ENCODE data around the gene BTBD7.

BTBD7 gene

GRCh38 chr14:93301821-93302447 is 30.9 kb downstream of the BTBD7 start:
- no peak for DNase-seq

DNA sequence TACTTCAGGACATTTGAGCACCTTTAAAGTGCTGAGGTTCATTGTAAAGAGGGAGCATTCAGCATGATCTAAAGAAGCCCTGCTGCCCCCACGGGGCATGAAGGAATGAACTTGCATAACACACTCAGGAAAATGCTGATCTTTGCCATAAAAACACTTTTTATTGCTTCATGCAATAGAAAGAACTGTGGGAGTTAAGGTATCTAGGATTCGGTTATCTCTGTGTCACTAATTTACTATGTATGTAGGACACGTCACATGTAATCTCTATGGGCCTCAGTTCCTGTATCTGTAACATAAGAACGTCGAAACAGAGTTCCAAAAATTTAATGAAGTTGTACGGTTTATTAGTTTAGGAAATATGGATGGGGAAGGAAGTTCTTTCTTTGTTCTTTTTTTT is 33.0 kb downstream of the BTBD7 start:
- no peak for DNase-seq

DNA sequence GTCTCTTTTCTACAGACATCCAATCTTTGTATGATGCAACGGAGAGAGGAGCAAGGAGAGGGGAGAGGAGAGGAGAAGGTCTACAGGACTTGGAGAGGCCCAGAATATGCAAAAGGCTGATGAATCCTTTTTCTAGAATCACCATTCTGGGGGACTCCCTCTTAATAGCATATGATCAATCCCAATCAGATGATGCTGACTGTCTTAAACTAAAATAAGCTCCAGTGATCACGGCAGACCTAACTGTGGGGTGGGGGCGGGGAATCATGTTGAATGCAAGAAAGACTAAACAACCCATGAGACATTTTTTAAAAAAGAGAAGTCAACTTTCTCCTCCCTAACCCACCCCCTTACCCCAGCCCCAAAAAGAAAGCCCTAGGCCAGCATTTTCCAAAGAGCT is 33.4 kb downstream of the BTBD7 start:
- no peak for DNase-seq

- DNase-seq: no peak
Observed at GRCh38 chr14:93295541-93296220, 37.2 kb downstream of the BTBD7 start.

DNA sequence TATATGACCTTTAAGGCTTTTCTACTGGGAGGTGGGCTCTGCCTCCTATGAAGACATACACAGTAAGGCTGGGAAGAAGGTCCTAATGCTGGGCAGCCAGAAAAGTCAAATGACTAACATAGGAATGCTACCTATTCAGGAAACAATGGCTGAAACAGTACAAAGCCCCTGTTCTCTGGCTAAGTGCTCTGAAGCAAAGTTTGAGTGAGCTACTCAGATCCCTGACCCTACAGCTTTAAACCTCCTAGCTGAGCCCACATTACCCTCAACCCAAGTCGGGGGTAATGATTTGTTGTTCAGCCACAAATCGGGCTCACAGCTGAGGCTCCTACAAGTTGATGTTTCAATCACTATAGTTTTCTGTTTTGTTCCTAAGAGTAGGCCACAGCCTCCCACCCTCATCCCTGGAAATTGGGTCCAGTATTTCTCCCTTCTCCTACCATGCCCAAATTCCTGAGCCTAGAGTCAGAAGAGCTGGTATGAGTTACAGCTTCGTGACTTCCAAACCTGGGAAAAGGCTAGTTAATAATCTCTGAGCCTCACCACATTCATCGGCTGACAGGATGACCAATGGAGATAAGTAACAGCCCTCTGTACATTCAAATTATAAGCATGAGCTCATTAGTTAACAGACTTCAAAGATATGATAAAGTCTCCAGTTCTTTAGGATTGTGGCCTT is 46.5 kb downstream of the BTBD7 start:
- no peak for DNase-seq

DNA sequence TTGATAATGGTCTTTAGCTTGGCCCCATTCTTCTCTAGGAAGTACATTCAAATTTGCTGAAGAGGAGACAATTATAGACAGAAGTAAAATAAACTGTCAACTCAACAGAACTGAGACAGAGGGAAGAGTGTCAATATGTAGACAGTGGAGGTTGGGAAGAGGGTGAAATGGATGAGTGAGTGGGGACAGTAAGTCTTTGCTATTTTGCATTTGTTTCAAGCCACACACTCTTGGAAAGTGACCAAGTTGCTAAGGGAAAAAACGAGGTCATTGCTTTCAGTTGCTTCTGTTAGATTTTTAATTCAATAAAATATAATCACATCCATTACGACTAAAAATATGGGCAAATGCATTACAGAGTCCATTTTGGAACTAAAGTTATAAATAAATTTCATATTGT is 47.8 kb downstream of the BTBD7 start:
- no peak for DNase-seq

GRCh38 chr14:93281937-93282336 is 50.9 kb downstream of the BTBD7 start:
- no peak for DNase-seq

DNA sequence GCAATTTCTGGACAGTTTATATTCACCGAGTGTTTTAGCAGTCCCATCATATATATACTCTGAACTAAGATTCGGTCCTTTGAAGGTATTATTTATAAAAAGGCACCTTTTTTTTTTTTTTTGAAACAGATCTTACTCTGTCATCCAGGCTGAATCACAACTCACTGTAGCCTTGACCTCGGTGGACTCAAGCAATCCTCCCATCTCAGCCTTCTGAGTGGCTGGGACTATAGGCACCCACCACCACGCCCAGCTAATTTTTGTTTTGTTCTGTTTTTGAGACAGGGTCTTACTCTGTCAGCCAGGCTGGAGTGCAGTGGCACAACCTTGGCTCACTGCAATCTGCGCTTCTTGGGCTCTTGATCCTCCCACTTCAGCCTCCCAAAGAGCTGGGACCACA is 52.1 kb downstream of the BTBD7 start:
- no peak for DNase-seq

DNA sequence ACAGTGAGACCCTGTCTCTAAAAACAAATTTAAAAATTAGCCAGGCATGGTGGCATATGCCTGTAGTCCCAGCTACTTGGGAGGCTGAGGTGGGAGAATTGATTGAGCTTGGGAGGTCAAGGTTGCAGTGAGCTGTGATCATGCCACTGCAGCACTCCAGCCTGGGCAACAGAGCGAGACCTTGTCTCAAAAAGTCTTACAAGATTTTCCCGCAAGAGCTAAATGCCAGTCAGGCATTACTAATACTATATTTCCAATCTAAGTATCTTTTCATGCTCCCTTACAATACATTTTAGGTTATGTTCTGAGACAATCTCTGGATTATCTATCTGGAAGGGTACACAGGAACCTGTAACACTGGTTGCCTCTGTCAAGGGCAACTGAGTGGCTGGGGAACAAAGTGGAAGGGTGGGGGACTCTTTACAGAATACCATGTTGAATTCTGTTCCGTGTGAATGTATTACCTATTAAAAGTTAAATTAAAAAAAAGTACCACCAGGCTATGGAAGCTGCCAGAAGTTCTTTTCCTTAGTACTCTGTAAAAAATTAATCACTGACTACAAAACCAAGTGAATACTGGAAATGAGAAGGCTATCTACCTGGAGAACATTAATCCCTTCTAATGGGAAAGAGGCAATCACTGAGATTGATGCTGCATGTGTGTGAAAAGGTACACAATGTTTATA is 56.7 kb downstream of the BTBD7 start:
- DNase-seq: no peak

GRCh38 chr14:93274055-93274806 is 58.6 kb downstream of the BTBD7 start:
- no peak for DNase-seq

DNA sequence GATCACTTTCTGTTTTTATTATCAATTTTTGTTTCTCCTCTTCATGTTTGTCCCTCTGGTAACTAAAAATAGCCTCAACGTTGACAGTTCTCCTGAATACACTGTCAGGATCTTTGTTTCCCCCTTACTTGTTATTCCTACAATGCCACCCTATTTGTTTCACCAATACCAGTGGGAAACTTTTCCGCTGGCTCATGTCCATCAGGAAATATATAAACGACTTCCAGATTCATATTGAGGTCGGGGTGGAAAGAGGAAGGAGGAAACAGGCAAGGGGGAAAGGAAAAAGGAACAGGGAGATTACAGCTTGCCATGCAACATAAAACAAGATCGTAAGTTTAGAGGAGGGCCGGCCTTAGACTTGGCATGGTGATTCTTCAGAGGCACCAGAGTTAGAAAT is 61.7 kb downstream of the BTBD7 start:
- no peak for DNase-seq

DNA sequence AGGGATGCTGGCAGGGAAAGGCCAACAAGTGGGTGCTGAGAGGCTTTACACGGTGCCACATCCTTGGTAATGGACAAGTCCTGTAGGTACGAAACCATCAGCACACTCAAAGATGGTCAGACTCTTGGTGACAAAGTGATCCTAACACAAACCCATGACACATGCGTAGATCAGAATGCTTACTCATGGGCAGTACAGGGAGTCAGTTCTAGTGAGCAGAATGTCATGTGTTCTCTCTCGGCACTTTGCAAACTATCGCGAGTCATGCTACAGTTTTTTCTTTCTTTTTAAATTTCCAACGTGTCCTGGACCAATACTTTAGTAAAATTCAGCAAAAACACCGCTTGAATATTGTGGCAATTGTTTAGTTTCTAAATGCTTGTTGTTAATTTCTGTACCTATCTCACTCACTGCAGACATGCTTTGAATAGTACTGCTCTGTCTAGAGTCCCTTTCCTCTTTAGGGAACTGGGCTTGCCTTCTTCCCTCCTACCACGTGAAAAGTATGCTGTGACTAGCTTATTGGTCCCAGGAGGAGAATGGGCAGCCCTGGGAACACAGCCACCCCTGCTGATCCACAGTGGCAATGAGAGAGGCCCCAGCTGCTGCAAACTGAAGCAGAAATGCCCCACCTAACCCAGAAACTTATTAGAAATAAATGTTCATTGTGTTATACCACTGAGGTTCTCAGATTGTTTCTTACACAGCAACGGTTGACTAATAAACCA is 63.3 kb downstream of the BTBD7 start:
- no peak for DNase-seq

GRCh38 chr14:93268406-93268805 is 64.4 kb downstream of the BTBD7 start:
- DNase-seq: no peak

DNA sequence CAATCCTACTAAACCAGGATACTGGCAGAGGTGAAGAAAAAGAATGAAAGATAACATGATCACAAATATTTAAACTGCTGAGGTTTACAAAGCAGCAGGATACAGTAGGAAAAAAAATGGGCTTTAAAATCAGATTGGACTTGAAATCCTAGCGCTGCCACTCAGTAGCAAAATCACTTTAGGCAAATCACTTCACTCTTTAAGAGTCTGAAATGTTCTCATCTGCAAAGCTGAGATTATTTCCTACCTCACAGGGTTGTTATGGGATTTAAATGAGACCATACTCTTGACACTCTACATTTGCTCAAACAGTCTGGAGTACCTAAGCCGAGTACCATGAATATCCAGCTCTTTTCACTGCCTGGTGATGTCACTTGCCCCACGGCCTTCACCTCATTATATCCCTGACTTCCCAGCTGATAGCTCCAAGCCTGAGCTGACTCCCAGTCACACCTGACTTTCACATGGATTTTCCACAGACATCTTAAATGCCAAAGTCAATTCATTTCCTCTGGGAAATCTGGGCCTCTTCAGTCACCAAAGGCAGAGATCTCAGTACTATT is 65.6 kb downstream of the BTBD7 start:
- DNase-seq: no peak

DNA sequence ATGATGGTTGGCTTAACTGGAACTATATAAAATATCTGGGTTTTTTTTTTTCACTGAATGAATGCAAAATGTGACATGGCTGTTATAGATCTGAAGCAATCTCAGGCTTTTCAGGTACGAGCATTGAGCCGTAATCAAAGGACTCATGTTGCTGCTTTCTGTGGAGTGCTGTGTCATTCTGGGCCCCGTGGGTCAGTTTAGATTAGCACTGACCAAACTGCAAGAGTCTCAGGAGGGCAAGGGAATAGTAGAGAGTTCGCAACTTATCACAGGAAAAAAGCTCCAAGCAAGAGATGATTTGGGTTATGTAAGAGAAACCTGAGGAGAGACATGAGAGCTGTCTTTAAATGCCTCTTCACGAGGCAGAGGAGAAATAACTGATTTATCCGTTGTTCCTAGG is 66.7 kb downstream of the BTBD7 start:
- no peak for DNase-seq

- DNase-seq: no peak
Observed at GRCh38 chr14:93263416-93263815, 69.4 kb downstream of the BTBD7 start.

- DNase-seq: no peak
Observed at GRCh38 chr14:93262446-93262845, 70.4 kb downstream of the BTBD7 start.

DNA sequence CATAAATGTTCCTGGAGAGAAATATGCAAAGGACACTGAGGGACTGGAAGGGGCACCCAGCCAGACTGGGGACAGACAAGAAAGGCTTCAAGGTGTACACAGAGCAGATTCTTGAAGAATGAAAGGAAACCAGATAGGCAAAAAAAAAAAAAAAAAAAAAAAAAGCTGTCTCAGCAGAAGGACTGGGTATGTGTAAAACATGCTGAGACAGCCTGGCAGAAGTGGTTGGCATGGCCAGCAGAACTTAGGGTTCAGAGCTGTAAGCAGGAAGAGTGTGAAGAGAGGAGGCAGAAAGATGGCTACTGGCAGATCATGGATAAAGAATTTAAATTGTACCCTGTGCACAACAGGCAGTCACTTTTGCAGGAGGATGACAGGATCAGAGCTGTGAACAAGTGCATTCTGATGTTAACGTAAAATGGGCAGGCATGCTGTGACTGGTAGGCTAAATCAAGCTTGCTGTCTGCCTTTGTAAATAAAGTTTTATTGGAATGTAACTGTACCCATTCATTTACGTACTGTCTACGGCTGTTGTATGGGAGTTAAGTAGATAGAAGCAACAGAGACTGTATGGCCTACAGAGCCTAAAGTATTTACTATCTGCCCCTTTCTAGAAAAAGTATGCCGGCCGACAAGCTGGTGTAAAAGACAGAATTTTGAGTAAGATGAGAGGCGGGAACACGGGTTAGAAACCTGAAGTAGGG is 83.6 kb downstream of the BTBD7 start:
- DNase-seq: no peak

- no peak for DNase-seq
Observed at GRCh38 chr14:93246534-93246933, 86.3 kb downstream of the BTBD7 start.

GRCh38 chr14:93245764-93246420 is 86.9 kb downstream of the BTBD7 start:
- DNase-seq: no peak

DNA sequence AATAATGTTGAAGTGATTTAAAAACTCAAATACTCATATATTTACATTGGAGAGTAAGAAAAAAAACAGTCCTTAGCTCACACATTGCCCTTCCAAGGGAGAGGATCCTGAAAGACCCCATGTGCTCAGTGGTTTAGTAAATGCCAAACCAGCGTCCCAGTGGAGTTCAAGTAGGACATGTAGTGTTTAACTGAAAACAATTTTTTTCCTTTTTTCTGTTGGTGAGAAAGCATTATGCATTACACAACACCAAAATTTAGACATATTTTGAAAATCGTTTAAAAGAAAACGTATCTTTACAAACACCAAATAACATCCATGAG is 92.2 kb downstream of the BTBD7 start:
- DNase-seq: no peak

Data from KG1 (cell line).